ENCODE measurements around the gene ZBED4. TPM values are rescaled to one million over a fixed set of nuclear protein-coding genes. Genes with fewer than 3 reads are reported as not detected.

ZBED4 gene
- total RNA-seq, 1 experiment from 2014 or later, result 29.2 TPM

DNA sequence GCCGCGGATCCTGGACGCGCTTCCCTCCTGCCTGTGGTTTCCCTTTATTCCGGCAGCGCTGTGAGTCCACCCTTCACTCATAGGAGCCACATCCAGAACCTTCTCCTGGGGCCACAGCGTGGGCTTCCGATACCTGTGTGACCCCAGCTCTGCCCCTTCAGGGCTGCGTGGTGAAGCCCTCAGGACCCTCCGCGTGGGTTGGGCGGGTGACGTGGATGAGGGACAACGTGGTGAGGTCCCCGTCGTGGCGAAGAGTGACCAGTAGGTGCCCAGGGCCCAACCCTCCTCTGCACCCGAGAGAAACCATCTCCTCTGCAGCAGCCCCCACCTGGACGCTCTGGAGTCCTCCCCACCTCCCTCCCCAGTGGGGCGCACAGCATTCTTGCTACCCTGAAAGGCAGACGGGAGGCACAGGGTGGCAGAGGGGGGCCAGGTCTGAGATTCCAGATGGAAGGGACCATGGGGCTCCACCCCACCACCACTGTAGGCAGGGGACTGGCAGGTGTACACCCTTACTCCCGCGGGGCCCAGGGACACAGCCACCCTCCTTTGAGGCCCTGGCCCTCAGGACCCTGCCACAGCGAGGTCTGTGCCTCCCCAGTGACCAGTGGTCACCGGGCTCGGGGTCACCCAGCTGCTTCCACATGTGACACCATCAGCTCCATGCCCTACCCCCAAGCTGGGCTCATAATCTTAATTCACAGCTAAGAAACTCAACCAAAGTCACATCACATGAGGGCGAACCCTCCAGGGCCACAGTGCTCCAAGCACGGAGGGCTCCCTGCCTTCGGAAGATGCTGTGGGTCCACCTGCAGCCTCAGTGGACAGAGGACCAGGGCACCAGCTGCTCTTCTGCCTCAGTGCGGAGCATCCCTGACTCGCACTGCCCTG lies 3.4 kb upstream of the ZBED4 start (continued):
- no peak for TF ChIP-seq PRDM15 (CRISPR knock-in tag; IDR thresholded peaks at IDR 0.05)
- TF ChIP-seq ZNF138 (CRISPR knock-in tag; conservative IDR thresholded peaks at IDR 0.05), result no peak
- no peak for TF ChIP-seq ETV6 (CRISPR knock-in tag; IDR thresholded peaks at IDR 0.05)
- no peak for TF ChIP-seq FOXP1 (CRISPR knock-in tag; IDR thresholded peaks at IDR 0.05; ENCODE audit: borderline replicate concordance)
- TF ChIP-seq KAT7 (CRISPR knock-in tag; IDR thresholded peaks at IDR 0.05; ENCODE audit: borderline replicate concordance), result no peak
- TF ChIP-seq PRRX2 (CRISPR knock-in tag; IDR thresholded peaks at IDR 0.05), result no peak
- TF ChIP-seq GRHL2 (CRISPR knock-in tag; IDR thresholded peaks at IDR 0.05; ENCODE audit: insufficient replicate concordance, severe bottlenecking), result no peak
- TF ChIP-seq E2F4 (CRISPR knock-in tag; IDR thresholded peaks at IDR 0.05; ENCODE audit: borderline replicate concordance, low read depth), result no peak

GRCh38 chr22:49850959-49851802 lies 2.5 kb upstream of the ZBED4 start:
- no peaks in the 10 kb centered on the region for H3K9me3 Mint-ChIP-seq
- ATAC-seq, result no peak
- no peak for DNase-seq (ENCODE audit: low spot score)
- H3K36me3 Mint-ChIP-seq, result no peaks in the 10 kb centered on the region
- POLR2A ChIA-PET, result no interaction called here
- peaks cover 64% of the 10 kb centered on the region for H3K27me3 Mint-ChIP-seq (ENCODE audit: low read depth)
- CTCF ChIA-PET, result no interaction called here
- H3K4me3 Mint-ChIP-seq, result peak overlapping the region; percentile 65; the same call in 1 of the 2 replicates
- H3K27ac Mint-ChIP-seq, result no peak overlapping the region
- H3K4me1 Mint-ChIP-seq, result peaks cover 17% of the 10 kb centered on the region
- TF ChIP-seq E2F1 (CRISPR knock-in tag; IDR thresholded peaks at IDR 0.05) (no peak), OVOL2 (CRISPR knock-in tag; IDR thresholded peaks at IDR 0.05; ENCODE audit: borderline replicate concordance) (no peak), SP1 (CRISPR knock-in tag; conservative IDR thresholded peaks at IDR 0.05) (no peak), STAT6 (CRISPR knock-in tag; conservative IDR thresholded peaks at IDR 0.05; ENCODE audit: low read depth) (no peak), JUN (CRISPR knock-in tag; IDR thresholded peaks at IDR 0.05) (no peak), JAZF1 (CRISPR knock-in tag; IDR thresholded peaks at IDR 0.05) (no peak), FOXJ3 (CRISPR knock-in tag; IDR thresholded peaks at IDR 0.05; ENCODE audit: borderline replicate concordance) (no peak), NR2C2 (CRISPR knock-in tag; IDR thresholded peaks at IDR 0.05) (no peak), ESRRA (CRISPR knock-in tag; IDR thresholded peaks at IDR 0.05; ENCODE audit: borderline replicate concordance) (no peak), RELA (CRISPR knock-in tag; IDR thresholded peaks at IDR 0.05; ENCODE audit: borderline replicate concordance) (no peak)
- TF ChIP-seq, protein P1, sequence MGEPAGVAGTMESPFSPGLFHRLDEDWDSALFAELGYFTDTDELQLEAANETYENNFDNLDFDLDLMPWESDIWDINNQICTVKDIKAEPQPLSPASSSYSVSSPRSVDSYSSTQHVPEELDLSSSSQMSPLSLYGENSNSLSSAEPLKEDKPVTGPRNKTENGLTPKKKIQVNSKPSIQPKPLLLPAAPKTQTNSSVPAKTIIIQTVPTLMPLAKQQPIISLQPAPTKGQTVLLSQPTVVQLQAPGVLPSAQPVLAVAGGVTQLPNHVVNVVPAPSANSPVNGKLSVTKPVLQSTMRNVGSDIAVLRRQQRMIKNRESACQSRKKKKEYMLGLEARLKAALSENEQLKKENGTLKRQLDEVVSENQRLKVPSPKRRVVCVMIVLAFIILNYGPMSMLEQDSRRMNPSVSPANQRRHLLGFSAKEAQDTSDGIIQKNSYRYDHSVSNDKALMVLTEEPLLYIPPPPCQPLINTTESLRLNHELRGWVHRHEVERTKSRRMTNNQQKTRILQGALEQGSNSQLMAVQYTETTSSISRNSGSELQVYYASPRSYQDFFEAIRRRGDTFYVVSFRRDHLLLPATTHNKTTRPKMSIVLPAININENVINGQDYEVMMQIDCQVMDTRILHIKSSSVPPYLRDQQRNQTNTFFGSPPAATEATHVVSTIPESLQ (CRISPR knock-in tag; IDR thresholded peaks at IDR 0.05), result no peak
- TF ChIP-seq, protein P2, sequence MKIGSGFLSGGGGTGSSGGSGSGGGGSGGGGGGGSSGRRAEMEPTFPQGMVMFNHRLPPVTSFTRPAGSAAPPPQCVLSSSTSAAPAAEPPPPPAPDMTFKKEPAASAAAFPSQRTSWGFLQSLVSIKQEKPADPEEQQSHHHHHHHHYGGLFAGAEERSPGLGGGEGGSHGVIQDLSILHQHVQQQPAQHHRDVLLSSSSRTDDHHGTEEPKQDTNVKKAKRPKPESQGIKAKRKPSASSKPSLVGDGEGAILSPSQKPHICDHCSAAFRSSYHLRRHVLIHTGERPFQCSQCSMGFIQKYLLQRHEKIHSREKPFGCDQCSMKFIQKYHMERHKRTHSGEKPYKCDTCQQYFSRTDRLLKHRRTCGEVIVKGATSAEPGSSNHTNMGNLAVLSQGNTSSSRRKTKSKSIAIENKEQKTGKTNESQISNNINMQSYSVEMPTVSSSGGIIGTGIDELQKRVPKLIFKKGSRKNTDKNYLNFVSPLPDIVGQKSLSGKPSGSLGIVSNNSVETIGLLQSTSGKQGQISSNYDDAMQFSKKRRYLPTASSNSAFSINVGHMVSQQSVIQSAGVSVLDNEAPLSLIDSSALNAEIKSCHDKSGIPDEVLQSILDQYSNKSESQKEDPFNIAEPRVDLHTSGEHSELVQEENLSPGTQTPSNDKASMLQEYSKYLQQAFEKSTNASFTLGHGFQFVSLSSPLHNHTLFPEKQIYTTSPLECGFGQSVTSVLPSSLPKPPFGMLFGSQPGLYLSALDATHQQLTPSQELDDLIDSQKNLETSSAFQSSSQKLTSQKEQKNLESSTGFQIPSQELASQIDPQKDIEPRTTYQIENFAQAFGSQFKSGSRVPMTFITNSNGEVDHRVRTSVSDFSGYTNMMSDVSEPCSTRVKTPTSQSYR (CRISPR knock-in tag; IDR thresholded peaks at IDR 0.05), result no peak
